Activated CD8-positive, alpha-beta memory T cell treated with anti-CD3 and anti-CD28 coated beads for 48 hours (primary cell): Measurements from ENCODE around the gene ZNF865.

Experiments
- DNase-seq, 3 experiments: peaks; one replicate each; pipeline ENCODE4 v3.0.0-alpha.2; 2020; ENCODE audit warnings: low read depth in 2 of 3, low spot score in 2 of 3

Gene ZNF865

GRCh38 chr19:55605207-55605636, 225 bp upstream of the ZNF865 start:
- peak; percentile 91 to 99 (median 97) for DNase-seq

DNA sequence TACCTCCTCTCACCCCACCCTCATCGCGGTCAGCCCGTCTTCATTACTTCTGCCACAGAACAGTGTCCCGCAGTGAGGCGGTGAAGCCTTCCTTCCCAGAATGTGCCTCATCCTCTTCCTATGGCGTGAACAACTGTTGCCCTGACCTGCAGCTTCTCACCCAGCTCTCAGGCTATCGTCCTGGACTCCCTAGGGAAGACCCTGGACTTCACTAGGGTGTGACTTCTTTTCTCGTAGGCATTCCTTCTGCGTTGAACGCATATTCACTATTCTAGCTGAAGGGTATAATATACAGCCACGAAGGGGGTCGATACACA, 982 bp downstream of the ZNF865 start:
- DNase-seq: no peak

DNA sequence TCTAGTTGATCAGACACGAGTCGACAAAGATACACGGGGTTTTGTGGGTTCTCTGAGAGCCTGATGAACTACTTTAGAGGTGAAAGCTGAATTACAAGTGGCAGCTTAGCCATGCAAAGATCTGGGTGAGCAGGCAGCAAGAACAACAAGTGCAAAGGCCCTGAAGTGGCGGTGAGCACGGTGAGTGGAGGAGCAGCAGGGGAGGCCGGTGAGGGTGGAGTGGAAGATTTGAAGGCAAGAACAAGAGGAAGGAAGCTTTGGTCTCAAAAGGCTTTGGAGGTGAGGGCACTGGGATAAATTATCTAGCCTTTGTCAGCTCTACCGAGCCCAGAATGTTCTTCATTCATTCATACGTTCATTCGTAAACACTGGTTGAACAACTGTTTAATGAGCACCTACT, 1.4 kb downstream of the ZNF865 start:
- no peak for DNase-seq

GRCh38 chr19:55609326-55609725, 3.9 kb downstream of the ZNF865 start:
- DNase-seq: no peak

DNA sequence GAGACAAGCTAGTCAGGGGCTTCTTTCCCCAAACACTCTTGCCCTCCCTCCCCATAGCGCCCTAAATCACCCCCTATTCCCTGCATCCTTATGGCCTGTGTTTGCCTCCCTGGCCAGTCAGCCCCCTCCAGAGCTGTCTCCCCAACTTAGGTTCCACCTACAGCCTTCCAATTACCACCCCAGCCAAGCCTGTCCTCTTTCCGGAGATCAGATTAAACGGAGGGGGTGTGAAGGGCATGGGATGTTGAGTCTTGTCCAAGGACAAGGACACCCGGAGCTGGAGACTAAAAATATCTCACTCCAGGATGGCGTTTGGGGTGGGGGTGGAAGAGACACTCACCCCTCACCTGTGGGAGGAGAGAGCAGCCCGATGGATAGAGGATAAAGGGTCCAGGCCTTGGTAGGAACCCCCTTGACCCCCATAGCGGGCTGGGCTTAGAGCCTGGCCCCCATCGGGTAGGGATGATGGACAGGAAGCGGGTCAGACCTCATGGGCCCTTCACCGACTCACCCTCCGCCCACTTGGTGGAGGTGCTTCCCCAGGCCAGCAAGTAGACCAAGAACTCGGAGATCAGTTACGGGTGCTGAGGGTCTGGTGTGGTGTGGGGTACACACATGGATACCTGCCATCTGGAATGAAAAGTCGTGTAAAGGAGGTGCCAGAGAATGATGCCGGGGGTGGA, 6.0 kb downstream of the ZNF865 start:
- DNase-seq: no peak

GRCh38 chr19:55611983-55612645, 6.7 kb downstream of the ZNF865 start:
- DNase-seq: no peak

- DNase-seq: no peak
These were observed 7.9 kb downstream of the ZNF865 start for GRCh38 chr19:55613396-55613795.

DNA sequence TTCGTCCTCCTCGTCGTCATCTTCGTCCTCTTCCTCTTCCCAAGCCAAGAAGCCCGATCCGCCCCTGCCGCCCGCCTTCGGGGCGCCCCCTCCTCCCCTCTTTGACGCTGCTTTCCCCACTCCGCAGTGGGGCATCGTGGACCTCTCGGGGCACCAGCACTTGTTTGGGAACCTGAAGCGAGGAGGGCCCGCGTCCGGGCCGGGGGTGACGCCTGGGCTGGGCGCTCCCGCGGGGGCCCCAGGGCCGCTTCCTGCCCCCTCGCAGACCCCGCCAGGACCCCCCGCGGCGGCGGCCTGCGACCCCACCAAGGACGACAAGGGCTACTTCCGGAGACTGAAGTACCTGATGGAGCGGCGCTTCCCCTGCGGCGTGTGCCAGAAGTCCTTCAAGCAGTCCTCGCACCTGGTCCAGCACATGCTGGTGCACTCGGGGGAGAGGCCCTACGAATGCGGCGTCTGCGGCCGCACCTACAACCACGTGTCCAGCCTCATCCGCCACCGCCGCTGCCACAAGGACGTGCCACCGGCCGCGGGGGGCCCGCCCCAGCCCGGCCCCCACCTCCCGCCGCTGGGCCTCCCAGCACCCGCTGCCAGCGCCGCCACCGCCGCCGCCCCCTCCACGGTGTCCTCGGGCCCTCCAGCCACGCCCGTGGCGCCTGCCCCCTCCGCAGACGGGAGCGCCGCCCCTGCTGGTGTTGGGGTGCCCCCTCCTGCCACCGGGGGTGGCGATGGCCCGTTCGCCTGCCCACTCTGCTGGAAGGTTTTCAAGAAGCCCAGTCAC, 8.7 kb downstream of the ZNF865 start:
- DNase-seq: no peak

GRCh38 chr19:55614711-55615542, 9.5 kb downstream of the ZNF865 start:
- DNase-seq: no peak

GRCh38 chr19:55615543-55616394, 10.3 kb downstream of the ZNF865 start:
- DNase-seq: no peak

- DNase-seq: no peak
These were observed 11.0 kb downstream of the ZNF865 start for GRCh38 chr19:55616395-55616875.

DNA sequence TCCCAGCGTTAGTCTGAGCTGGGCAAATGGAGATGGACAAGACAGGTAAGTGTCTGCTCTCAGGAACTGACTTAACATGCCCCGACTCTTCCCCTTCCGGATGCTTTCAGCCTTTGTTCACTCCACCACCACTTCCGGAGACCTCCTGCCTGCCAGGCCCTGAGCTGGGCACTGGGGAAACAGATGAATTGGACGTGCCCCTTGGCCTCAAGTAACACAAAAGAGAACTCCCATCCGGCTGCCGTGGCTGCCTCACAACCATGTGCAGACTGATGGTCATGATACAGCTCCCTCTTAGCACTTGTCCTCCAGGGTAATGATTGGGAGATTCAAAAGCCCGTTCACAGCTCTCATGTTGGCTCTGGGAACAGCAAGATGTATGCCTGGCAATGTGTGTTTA, 12.0 kb downstream of the ZNF865 start:
- DNase-seq: no peak

DNA sequence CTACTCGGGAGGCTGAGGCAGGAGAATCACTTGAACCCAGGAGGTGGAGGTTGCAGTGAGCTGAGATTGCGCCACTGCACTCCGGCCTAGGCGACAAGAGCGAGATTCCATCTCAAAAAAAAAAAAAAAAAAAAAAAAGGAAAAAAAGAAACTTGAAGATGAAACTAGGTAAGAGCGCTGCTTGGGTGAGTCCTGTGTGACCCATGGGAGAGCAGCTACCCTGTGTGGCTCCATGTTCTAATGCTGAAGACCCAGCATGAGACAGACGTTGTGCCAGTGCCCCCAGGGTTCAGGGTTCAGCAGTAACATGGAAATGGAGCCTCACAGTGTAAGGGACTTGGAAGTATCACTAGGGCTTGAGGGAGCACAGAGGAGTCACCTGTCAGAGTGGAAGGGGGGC, 13.0 kb downstream of the ZNF865 start:
- DNase-seq: no peak

DNA sequence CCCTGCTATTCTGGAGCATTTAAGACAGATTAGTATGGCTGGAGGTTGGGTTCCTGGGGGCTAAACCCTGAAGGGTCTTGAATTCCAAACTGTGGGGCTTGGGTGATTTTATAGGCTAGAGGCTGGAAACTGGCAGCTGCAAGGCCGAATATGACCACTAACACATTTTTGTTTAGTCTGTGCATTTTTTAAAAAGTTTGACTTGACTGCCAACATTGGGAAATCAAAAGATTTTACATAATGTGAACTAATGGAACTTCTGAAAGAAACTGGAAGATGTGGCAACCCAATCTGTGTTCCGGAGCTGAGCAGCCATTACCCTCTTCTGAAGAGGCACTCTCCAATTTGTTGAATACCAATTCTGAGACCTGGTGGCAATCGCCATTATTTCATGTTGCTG, 13.8 kb downstream of the ZNF865 start:
- DNase-seq: no peak

GRCh38 chr19:55620410-55621204, 15.2 kb downstream of the ZNF865 start:
- DNase-seq: no peak

- DNase-seq: no peak
These were observed 15.8 kb downstream of the ZNF865 start for GRCh38 chr19:55621205-55621672.

DNA sequence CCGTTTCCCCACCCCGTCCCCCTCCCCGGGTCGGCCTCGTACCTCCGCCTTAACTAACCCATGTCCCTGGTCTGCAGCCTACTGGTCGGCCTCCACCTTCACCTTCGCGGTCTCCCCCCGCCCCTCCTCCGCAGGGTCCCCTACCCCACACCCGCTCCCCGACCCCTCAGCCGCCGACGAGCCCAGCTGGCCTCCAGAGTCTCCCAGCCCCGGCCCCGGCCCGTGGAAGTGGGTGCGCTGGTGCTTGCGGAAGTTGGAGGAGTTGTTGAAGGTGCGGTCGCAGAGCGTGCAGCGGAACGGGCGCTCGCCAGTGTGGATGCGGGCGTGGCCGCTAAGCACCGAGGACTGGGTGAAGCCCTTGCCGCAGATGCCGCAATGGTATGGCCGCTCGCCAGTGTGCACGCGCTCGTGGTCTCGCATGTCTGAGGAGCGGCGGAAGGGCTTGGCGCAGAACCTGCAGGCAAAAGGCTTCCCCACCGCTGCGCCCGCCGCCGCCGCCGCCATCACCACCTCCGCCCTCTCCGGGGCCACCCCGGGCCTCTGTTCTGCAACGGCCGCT, 16.3 kb downstream of the ZNF865 start:
- DNase-seq: no peak

DNA sequence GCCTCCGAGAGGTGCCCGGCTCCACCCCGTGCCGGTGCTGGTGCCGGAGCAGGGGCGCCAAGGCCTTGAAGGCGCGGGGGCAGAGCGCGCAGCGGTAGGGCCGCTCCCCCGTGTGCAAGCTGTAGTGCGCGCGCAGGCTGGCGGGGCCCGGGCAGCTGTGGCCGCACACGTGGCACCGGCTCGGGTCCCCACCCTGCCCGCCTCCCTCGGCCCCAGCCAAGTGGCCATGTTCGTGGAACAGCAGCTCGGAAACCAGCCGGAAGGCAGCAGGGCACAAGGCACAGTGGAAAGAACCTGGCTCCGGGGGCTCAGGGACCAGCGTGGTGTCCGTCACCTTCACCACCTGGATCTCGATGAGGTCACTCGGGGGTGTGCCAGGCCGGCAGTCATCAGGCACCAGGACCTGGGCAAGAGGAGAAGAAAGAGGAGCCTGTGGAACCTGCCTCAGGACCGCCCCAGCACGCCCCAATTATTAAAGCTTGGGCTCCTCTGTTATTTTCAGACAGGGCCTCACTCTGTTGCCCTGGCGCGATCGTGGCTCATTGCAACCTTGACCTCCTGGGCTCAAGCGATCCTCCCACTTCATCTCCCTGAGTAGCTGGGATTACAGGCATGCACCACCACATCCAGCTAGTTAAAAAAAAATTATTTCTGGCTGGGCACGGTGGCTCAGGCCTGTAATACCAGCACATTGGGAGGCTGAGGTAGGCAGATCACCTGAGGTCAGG, 17.0 kb downstream of the ZNF865 start:
- no peak for DNase-seq
